HG02571 (cell line): ENCODE results near the gene CYTH4.

Experiments
- ATAC-seq: cut with Tn5 transposase; IDR thresholded peaks from one replicate; pipeline ENCODE4 v1.9.1; 2021; ENCODE audit warnings: mild to moderate bottlenecking, moderate library complexity; ENCODE audit not compliant: unreplicated experiment

The CYTH4 gene

GRCh38 chr22:37285937-37286336 is 3.6 kb downstream of the CYTH4 start:
- no peak for ATAC-seq

GRCh38 chr22:37287550-37287951 is 5.2 kb downstream of the CYTH4 start:
- ATAC-seq: no peak

GRCh38 chr22:37288521-37288920 is 6.2 kb downstream of the CYTH4 start:
- ATAC-seq: no peak

- ATAC-seq: no peak
Measured at GRCh38 chr22:37289156-37289735, 6.9 kb downstream of the CYTH4 start.

- no peak for ATAC-seq
Measured at GRCh38 chr22:37290737-37291136, 8.4 kb downstream of the CYTH4 start.

GRCh38 chr22:37291559-37292298 is 9.4 kb downstream of the CYTH4 start:
- no peak for ATAC-seq

- ATAC-seq: no peak
Measured at GRCh38 chr22:37292641-37293040, 10.3 kb downstream of the CYTH4 start.

- ATAC-seq: no peak
Measured at GRCh38 chr22:37293172-37293571, 10.9 kb downstream of the CYTH4 start.

GRCh38 chr22:37294747-37295146 is 12.4 kb downstream of the CYTH4 start:
- no peak for ATAC-seq

GRCh38 chr22:37295213-37295886 is 13.0 kb downstream of the CYTH4 start:
- no peak for ATAC-seq

GRCh38 chr22:37295946-37296345 is 13.6 kb downstream of the CYTH4 start:
- no peak for ATAC-seq

- ATAC-seq: no peak
Measured at GRCh38 chr22:37298748-37299495, 16.6 kb downstream of the CYTH4 start.

- ATAC-seq: no peak
Measured at GRCh38 chr22:37299969-37300509, 17.7 kb downstream of the CYTH4 start.

GRCh38 chr22:37300551-37301017 is 18.3 kb downstream of the CYTH4 start:
- ATAC-seq: no peak

- no peak for ATAC-seq
Measured at GRCh38 chr22:37301144-37301830, 19.0 kb downstream of the CYTH4 start.

- no peak for ATAC-seq
Measured at GRCh38 chr22:37302674-37303555, 20.6 kb downstream of the CYTH4 start.

GRCh38 chr22:37303821-37304274 is 21.5 kb downstream of the CYTH4 start:
- ATAC-seq: no peak

- no peak for ATAC-seq
Measured at GRCh38 chr22:37304595-37305343, 22.5 kb downstream of the CYTH4 start.

GRCh38 chr22:37305887-37306286 is 23.6 kb downstream of the CYTH4 start:
- no peak for ATAC-seq
